Ammon's horn (tissue), 1 donor: ENCODE data around the gene CRTC2.
A peak's percentile ranks its signal among the peaks of the same experiment; 100 is the strongest.
"Not testable (repeated sequence)": the region's sequence is repeated elsewhere in the genome, so short reads cannot be mapped to it uniquely, and the experiment has no call there.

Source experiments
- DNase-seq: peaks from one replicate; pipeline ENCODE4 v3.0.0-alpha.2; 2016; ENCODE audit warnings: low spot score

The CRTC2 gene

DNA sequence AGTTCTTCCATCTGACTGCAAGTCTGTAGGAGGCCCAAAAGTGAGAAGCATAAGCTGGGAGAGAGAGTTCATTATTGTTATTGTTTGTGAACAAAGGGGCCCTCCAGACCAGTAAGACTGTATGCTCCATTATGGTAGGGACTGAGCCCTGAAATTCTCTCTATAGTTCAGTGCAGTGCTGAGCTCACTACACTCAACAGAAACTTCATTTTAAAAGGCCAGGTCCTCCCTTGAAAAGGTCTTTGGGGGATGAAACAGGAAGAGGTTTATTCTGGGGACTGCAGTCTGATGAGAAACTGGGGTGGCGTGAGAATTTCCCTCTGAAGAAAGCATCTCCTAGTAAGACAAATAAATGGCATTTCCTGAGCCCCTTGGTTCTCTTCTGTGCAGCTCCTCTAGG is 30.2 kb downstream of the CRTC2 start:
- no peak for DNase-seq

GRCh38 chr1:153926405-153926804 is 32.0 kb downstream of the CRTC2 start:
- no peak for DNase-seq

GRCh38 chr1:153922972-153923925 is 35.2 kb downstream of the CRTC2 start, which contains the start of gene GATAD2B:
TSS of gene GATAD2B (minus strand) at chr1:153922972. CDS start at chr1:153828347, 94,625 bp downstream.
- DNase-seq: peak; percentile 100

DNA sequence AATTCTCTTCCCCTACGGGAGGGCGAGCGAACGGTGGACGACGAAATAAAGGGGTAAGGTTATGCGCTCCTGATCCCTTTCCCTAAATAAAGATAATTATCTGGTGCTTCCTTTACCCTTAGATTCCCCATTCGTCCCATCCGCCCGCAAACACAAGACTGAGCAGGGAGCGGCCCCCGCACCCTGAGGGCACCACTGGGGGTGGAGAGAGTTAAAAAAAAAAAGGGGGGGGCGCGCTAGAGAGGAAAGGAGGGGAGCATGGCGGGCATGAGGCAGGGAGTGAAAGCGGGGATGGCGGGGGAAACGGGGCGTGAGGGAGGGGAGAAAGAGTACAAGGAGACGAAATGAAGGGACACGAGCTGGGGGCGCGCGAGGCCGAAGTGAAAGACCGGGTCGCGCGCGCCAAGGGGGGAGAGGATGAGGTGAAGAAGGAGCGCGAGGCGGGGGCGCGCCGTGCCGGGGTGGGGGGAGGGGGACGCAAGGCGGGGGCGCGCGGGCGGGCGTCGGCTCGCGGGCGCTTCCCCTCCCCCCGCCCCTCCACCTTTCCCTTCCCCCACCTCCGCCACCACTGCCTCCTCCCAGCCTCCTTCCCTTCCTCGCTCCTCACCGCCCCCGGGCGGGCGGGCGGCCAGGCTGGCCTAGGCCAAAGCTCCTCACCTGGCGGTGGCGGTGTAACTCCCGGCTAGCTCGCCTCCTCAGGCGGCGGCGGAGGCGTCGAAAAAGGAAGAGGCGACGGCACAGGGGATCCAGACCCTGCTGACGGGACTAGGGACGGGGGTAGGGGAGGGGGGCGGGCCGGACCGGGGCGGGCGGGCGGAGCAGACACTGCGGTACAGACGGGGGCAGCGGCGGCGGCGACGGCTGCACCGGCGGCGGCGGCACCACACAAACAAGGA is 36.1 kb downstream of the CRTC2 start:
- DNase-seq: peak; percentile 32

DNA sequence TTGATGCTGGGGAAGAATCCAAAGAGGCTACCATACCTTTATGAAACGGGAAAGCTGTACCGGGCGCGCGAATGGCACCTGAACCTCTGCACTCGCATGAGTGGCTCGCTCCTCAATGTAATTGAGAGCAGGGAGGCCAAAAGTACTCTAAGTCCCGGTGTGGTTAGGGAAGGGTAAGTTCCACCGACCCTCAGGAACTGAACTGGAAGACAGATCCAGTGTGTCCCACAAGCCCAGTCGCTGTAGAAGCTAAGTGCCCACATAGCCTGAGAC is 36.7 kb downstream of the CRTC2 start:
- DNase-seq: peak; percentile 26

- no peak for DNase-seq
Measured at GRCh38 chr1:153921080-153921802, 37.2 kb downstream of the CRTC2 start.

GRCh38 chr1:153919876-153920852 is 38.2 kb downstream of the CRTC2 start:
- peak; percentile 34 for DNase-seq

- DNase-seq: no peak
Measured at GRCh38 chr1:153916297-153916696, 42.1 kb downstream of the CRTC2 start.

DNA sequence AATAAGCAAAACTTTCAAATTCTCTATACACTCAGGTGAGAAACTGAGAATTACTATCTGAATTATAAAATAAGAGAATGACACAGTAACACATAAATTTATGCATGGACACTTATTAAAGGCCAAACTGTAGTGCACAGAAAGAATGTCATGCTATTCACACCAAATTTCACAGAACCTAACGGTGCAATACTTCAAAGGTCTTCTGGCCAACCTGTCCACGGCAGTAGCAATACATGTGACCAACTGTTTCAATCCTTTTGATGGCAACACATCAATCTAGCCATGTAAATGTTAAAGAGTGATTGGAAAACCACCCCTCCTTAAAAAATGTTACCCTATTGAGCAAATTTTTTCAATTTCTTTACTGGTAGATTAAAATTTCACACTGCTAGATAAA is 46.1 kb downstream of the CRTC2 start:
- no peak for DNase-seq

DNA sequence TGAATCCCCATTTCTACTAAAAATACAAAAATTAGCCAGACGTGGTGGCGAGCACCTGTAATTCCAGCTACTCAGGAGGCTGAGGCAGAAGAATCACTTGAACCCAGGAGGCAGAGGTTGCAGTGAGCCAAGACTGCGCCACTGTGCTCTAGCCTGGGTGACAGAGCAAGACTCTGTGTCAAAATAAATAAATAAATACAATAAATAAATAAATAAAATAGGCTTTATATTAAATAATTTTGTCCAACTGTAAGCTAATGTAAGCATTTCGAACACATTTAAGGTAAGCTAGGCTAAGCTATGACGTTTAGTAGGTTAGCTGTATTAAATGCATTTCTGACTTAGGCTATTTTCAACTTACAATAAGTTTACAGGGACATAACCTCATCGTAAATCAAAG is 47.9 kb downstream of the CRTC2 start:
- not testable (repeated sequence) for DNase-seq

DNA sequence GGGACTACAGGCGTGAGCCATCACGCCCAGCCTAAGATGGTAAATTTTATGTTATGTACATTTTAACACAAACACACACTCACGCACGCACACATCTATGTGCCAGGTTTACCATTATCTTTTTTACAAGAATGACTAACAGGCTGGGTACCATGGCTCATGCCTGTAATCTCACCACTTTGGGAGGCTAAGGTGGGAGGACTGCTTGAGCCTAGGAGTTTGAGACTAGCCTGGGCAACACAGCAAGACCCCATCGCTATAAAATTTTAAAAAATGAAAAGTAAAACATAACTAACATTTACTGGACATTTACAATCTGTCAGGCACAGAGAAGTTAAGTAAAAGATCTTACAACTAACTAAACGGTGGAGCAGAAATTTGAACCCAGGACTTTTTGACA is 50.3 kb downstream of the CRTC2 start:
- no peak for DNase-seq

GRCh38 chr1:153907134-153907533 is 51.3 kb downstream of the CRTC2 start:
- no peak for DNase-seq

- no peak for DNase-seq
Measured at GRCh38 chr1:153906396-153906795, 52.0 kb downstream of the CRTC2 start.

- not testable (repeated sequence) for DNase-seq
Measured at GRCh38 chr1:153905908-153906307, 52.5 kb downstream of the CRTC2 start.

DNA sequence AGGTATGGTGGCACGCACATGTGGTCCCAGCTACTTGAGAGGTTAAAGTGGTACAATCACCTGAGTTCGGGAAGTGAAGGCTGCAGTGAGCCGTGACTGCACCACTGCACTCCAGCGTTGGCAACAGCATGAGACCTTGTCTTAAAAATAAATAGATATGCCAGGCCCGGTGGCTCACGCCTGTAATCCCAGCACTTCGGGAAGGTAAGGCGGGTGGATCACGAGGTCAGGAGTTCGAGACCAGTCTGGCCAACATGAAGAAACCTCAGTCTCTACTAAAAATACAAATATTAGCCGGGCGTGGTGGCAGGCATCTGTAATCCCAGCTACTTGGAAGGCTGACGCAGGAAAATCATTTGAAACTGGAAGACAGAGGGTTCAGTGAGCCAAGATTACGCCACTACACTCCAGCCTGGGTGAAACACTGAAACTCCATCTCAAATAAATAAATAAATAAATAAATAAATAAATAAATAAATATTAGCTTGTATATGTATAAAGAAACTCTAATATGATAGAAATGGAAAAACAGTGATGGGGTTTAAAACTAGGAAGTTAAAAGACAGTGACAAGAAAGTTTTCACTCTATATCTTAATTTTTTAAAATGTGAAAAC is 54.5 kb downstream of the CRTC2 start:
- DNase-seq: no peak

- DNase-seq: no peak
Measured at GRCh38 chr1:153899509-153899908, 58.9 kb downstream of the CRTC2 start.
